ENCODE data around the gene NXPH4. TPM values are rescaled to one million over a fixed set of nuclear protein-coding genes. Genes with fewer than 3 reads are reported as not detected.

NXPH4 gene
- 1.3 TPM for total RNA-seq

- DNase-seq: peak; percentile 48
Observed at GRCh38 chr12:57216014-57216911, at the start of gene NXPH4. TSS of gene NXPH4 (plus strand) at chr12:57216794. CDS start at chr12:57216970, 176 bp downstream.

DNA sequence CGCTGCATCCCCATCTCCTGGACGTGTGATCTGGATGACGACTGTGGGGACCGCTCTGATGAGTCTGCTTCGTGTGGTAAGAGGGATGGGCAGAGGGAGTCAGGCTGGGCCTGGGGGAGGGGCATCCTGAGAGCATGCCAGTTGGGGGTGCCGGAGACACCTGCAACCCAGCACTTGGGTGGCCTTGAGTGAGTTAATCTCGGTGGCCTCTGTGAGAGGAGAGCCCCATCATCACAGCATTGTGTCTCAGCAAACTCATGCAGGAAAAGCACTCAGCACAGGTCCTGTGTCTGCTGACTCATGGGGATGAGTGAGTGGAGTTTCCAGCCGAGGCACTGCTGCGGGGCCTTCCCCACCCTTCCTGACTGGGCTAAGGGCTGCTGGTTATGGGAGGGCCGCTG, 49.6 kb upstream of the NXPH4 start:
- DNase-seq: no peak

GRCh38 chr12:57168058-57168457, 48.5 kb upstream of the NXPH4 start:
- DNase-seq: no peak

- DNase-seq: no peak
Observed at GRCh38 chr12:57169046-57169795, 47.4 kb upstream of the NXPH4 start.

GRCh38 chr12:57169969-57170368, 46.6 kb upstream of the NXPH4 start:
- DNase-seq: no peak

DNA sequence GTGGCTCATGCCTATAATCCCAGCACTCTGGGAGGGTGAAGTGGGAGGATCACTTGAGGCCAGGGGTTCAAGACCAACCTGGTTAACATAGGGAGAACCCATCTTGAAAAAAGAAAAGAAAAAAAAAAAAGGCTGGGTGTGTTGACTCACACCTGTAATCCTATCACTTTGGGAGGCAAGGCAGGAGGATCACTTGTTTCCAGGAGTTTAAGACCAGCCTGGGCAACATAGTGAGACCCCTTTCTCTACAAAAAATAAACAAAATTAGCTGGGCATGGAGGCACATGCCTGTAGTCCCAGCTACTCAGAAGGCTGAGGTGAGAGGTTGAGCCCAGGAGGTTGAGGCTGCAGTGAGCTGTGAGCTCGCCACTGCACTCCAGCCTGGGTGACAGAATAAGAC, 46.2 kb upstream of the NXPH4 start:
- DNase-seq: no peak

- no peak for DNase-seq
Observed at GRCh38 chr12:57170927-57171326, 45.7 kb upstream of the NXPH4 start.

GRCh38 chr12:57171668-57172067, 44.9 kb upstream of the NXPH4 start:
- DNase-seq: peak; percentile 35

DNA sequence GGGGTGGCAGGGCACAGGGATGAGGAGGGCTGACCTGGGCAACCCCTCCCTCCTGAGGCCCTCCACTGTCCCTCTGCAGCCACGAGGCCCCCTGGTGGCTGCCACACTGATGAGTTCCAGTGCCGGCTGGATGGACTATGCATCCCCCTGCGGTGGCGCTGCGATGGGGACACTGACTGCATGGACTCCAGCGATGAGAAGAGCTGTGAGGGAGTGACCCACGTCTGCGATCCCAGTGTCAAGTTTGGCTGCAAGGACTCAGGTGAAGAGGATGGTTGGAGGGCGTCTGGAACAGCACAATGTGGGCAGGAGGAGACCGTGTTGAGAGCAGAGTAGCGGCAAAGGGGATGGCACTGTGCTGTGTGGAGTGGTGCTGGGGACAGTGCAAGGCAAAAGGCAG, 43.5 kb upstream of the NXPH4 start:
- no peak for DNase-seq

GRCh38 chr12:57173683-57174082, 42.9 kb upstream of the NXPH4 start:
- DNase-seq: no peak

DNA sequence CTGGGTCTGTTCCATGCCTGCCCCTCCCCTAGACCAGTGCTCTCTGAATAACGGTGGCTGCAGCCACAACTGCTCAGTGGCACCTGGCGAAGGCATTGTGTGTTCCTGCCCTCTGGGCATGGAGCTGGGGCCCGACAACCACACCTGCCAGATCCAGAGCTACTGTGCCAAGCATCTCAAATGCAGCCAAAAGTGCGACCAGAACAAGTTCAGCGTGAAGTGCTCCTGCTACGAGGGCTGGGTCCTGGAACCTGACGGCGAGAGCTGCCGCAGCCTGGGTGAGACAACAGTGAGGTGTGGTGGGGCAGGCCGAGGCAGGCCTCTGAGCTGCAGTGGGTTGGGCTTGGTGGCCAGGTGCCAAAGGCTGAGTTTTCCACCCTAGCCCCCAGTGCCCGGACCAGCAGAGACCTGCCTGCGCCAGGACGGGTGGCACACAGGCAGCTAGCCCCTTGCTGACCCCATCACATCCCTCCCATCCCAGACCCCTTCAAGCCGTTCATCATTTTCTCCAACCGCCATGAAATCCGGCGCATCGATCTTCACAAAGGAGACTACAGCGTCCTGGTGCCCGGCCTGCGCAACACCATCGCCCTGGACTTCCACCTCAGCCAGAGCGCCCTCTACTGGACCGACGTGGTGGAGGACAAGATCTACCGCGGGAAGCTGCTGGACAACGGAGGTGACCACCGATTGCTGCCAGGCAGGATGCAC, 41.0 kb upstream of the NXPH4 start:
- peak; percentile 80 for DNase-seq

GRCh38 chr12:57176139-57176477, 40.5 kb upstream of the NXPH4 start:
- no peak for DNase-seq

DNA sequence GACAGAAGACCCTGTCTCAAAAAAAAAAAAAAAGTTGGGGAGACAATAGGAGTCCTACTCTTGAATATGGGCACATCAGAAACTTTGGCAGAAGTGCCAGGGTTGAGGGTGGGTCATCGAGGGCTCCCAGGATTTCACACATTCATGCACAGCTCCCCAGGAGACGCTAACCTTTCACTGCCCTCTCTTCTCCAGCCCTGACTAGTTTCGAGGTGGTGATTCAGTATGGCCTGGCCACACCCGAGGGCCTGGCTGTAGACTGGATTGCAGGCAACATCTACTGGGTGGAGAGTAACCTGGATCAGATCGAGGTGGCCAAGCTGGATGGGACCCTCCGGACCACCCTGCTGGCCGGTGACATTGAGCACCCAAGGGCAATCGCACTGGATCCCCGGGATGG, 39.7 kb upstream of the NXPH4 start:
- DNase-seq: no peak

DNA sequence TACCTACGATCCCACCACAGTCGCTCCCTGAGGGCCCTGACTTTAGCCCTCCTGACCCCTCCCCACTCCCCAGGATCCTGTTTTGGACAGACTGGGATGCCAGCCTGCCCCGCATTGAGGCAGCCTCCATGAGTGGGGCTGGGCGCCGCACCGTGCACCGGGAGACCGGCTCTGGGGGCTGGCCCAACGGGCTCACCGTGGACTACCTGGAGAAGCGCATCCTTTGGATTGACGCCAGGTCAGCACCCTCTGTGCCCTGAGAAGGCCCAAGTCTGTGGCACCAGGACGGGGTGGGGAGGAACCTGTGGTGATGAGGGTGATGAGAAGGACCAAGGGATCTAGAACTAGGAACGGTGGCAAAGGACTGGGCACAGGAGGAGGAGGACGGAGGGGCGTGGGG, 39.2 kb upstream of the NXPH4 start:
- no peak for DNase-seq

GRCh38 chr12:57178213-57178612, 38.4 kb upstream of the NXPH4 start:
- DNase-seq: no peak

DNA sequence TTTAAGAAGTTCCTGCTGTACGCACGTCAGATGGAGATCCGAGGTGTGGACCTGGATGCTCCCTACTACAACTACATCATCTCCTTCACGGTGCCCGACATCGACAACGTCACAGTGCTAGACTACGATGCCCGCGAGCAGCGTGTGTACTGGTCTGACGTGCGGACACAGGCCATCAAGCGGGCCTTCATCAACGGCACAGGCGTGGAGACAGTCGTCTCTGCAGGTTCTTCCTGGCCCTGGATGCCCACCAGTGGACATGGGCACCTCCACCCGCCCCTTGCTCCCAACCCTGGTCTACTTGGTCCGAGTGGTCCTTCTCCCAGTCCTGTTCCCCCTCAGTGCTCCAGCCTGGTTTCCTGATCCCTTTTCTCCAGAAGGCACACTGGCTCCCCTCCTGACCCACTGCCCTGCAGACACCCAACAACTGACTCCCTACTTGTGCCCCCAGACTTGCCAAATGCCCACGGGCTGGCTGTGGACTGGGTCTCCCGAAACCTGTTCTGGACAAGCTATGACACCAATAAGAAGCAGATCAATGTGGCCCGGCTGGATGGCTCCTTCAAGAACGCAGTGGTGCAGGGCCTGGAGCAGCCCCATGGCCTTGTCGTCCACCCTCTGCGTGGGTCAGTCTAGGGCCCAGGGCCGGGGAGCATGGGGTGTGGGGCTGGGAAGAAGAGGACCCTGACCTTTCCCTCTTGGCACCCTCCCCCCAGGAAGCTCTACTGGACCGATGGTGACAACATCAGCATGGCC, 37.1 kb upstream of the NXPH4 start:
- no peak for DNase-seq

- no peak for DNase-seq
Observed at GRCh38 chr12:57180321-57180989, 36.1 kb upstream of the NXPH4 start.

GRCh38 chr12:57181072-57181471, 35.5 kb upstream of the NXPH4 start:
- DNase-seq: no peak

DNA sequence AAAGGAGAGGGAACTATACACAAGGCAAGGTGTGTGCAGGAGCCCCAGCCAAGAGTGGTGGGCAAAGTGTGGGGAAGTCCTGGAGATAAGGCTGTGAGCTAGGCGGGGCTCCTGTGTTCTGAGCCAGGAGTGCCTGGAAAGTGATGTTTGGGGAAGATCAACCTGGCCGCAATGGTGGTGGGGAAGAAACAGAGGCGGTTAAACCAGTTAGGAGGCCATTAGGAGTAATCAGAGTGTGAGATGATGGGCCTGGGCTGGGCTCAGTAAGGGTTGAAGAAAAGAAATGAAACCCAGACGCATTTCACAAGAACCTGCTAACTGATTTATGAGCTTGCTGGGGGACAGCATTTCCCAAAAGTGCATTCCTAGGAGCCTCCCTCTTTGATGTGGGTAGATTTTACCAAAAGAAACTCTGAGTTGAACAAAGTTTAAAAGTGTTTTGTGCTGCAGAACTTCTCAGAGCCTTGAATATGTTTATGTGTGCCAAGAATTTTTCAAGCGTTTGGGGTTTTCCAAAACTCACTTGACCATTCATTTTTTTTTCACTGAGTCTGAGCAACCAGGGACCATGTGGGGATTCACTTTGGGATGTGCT, 34.9 kb upstream of the NXPH4 start:
- no peak for DNase-seq

- DNase-seq: peak; percentile 89
Observed at GRCh38 chr12:57182918-57183575, 33.5 kb upstream of the NXPH4 start.
